ENCODE results near the gene RPAIN. TPM values are rescaled to one million over a fixed set of nuclear protein-coding genes. Genes with fewer than 3 reads are reported as not detected.

Gene RPAIN
- total and polyA plus RNA-seq, 2 experiments from 2014 or later: 69.7 to 115 TPM

GRCh38 chr17:5405400-5405799 is 14.6 kb upstream of the RPAIN start:
- Histone ChIP-seq H3K27me3 (ENCODE audit: insufficient read depth) (no peaks in the 10 kb centered on the region), H3K27ac (ENCODE audit: low read depth) (no peak overlapping the region), H2AFZ (no peak overlapping the region), H3K4me2 (no peak overlapping the region), H3K79me2 (replicated peaks; ENCODE audit: insufficient read depth) (peaks cover 15% of the 10 kb centered on the region), H3F3A (replicated peaks; ENCODE audit: low read depth) (no peaks in the 10 kb centered on the region), H3K4me1 (ENCODE audit: insufficient read depth) (no peaks in the 10 kb centered on the region), H3K9me2 (ENCODE audit: insufficient read depth) (no peaks in the 10 kb centered on the region), H3K4me3 (no peak overlapping the region), H3K36me3 (ENCODE audit: insufficient read depth) (peaks cover 77% of the 10 kb centered on the region), H4K20me1 (replicated peaks; ENCODE audit: insufficient read depth) (peaks cover 40% of the 10 kb centered on the region)
- H3K27ac Mint-ChIP-seq: no peak overlapping the region
- H3K4me3 Mint-ChIP-seq: no peak overlapping the region
- H3K27me3 Mint-ChIP-seq (ENCODE audit: insufficient read depth, low read depth, poor library complexity): no peaks in the 10 kb centered on the region
- H3K9me3 Mint-ChIP-seq: no peaks in the 10 kb centered on the region
- no peak for DNase-seq (ENCODE audit: low spot score)
- H3K4me1 Mint-ChIP-seq: no peaks in the 10 kb centered on the region
- H3K36me3 Mint-ChIP-seq (ENCODE audit: low read depth): peaks cover 24% of the 10 kb centered on the region
- TF ChIP-seq JUNB (IDR thresholded peaks at IDR 0.05; ENCODE audit: unreplicated experiment) (no peak), EZH2phosphoT487 (IDR thresholded peaks at IDR 0.05; ENCODE audit: unreplicated experiment) (no peak), POLR2AphosphoS5 (IDR thresholded peaks at IDR 0.05; ENCODE audit: low read depth) (no peak), CREB1 (CRISPR knock-in tag; IDR thresholded peaks at IDR 0.05; ENCODE audit: low read depth) (no peak), ETS1 (IDR thresholded peaks at IDR 0.05) (no peak), STAT1 (IDR thresholded peaks at IDR 0.05; ENCODE audit: unreplicated experiment) (no peak), NANOG (IDR thresholded peaks at IDR 0.05; ENCODE audit: borderline replicate concordance) (no peak), REST (IDR thresholded peaks at IDR 0.05; ENCODE audit: unreplicated experiment) (no peak), ZNF114 (CRISPR knock-in tag; IDR thresholded peaks at IDR 0.05) (no peak), CTCF (conservative IDR thresholded peaks at IDR 0.05; ENCODE audit: low read depth in 2 of 2) (no peak), ZNF331 (CRISPR knock-in tag; IDR thresholded peaks at IDR 0.05; ENCODE audit: low read depth) (no peak), ZNF462 (CRISPR knock-in tag; IDR thresholded peaks at IDR 0.05) (no peak), EZH2 (IDR thresholded peaks at IDR 0.05; ENCODE audit: low read depth, unreplicated experiment) (no peak)
- no peak for ATAC-seq
